HEK293 (cell line): ENCODE measurements around the gene TIGD2.

Experiments used
- CTCF ChIA-PET: fragments of 350-600 bp; formaldehyde crosslinking; extraction: SDS; loops from one replicate; lab custom pipeline; 2021; ENCODE audit warnings: antibody characterized with exemption; lab: Yijun Ruan, JAX
- POLR2A ChIA-PET: fragments of 300-600 bp; formaldehyde crosslinking; extraction: SDS; loops from one replicate; lab custom pipeline; 2020; ENCODE audit warnings: antibody characterized with exemption, inconsistent platforms; lab: Yijun Ruan, JAX
- H3K27ac ChIP-seq: fragments of 200-500 bp; sonication (Bioruptor generic); 2 replicates; pipeline ENCODE4 v1.5.1; 2014; ENCODE audit warnings: low read depth, low read length, control low read depth, inconsistent platforms; ENCODE audit errors: extremely low read depth
- H3K36me3 ChIP-seq, 2 experiments: fragments of 200-500 bp in 1 of 2; sonication (Bioruptor generic) in 1 of 2; 1 replicate in 1 of 2; 2 replicates in 1 of 2; pipeline ENCODE4 v1.5.1; 2014 to 2017; ENCODE audit warnings: inconsistent platforms in 2 of 2, low read length in 2 of 2; ENCODE audit not compliant: control insufficient read depth in 2 of 2, insufficient read depth in 1 of 2
- H3K4me1 ChIP-seq: fragments of 200-500 bp; sonication (Bioruptor generic); 2 replicates; pipeline ENCODE4 v1.5.1; 2014; ENCODE audit warnings: mild to moderate bottlenecking, low read length, inconsistent platforms; ENCODE audit not compliant: control insufficient read depth, insufficient read depth
- H3K4me3 ChIP-seq: 2 replicates; pipeline ENCODE4 v1.5.1; 2011; ENCODE audit warnings: low read depth, mild to moderate bottlenecking, control low read depth, low read length, moderate library complexity
- H3K9me3 ChIP-seq: fragments of 200-500 bp; sonication (Bioruptor generic); 2 replicates; pipeline ENCODE4 v1.5.1; 2014; ENCODE audit warnings: low read depth, low read length, inconsistent platforms; ENCODE audit not compliant: control insufficient read depth, insufficient read depth
- GLIS1 ChIP-seq: fragments of 450-650 bp; formaldehyde crosslinking; IDR thresholded peaks from 2 replicates; pipeline ENCODE4 v1.5.1; 2016; ENCODE audit warnings: missing biosample characterization, missing genetic modification characterization
- HOXD13 ChIP-seq: sonication (generic); formaldehyde crosslinking; IDR thresholded peaks from 2 replicates; pipeline ENCODE4 v1.8.0; 2022; ENCODE audit warnings: missing genetic modification reagents, borderline replicate concordance
- INSM2 ChIP-seq: fragments of 450-650 bp; formaldehyde crosslinking; IDR thresholded peaks from 2 replicates; pipeline ENCODE4 v1.5.1; 2016; ENCODE audit warnings: missing biosample characterization, missing genetic modification characterization
- KLF7 ChIP-seq: fragments of 450-650 bp; formaldehyde crosslinking; IDR thresholded peaks from 2 replicates; pipeline ENCODE4 v1.5.1; 2016; ENCODE audit warnings: missing biosample characterization, missing genetic modification characterization, borderline replicate concordance
- MYNN ChIP-seq: fragments of 450-650 bp; formaldehyde crosslinking; IDR thresholded peaks from 2 replicates; pipeline ENCODE4 v1.5.1; 2016; ENCODE audit warnings: missing biosample characterization, missing genetic modification characterization, borderline replicate concordance
- MZF1 ChIP-seq: fragments of 450-650 bp; formaldehyde crosslinking; IDR thresholded peaks from 2 replicates; pipeline ENCODE4 v1.5.1; 2017; ENCODE audit warnings: missing biosample characterization, missing genetic modification characterization, borderline replicate concordance
- OSR2 ChIP-seq: fragments of 450-650 bp; formaldehyde crosslinking; IDR thresholded peaks from 2 replicates; pipeline ENCODE4 v1.5.1; 2016; ENCODE audit warnings: missing biosample characterization, missing genetic modification characterization
- REPIN1 ChIP-seq: fragments of 450-650 bp; formaldehyde crosslinking; IDR thresholded peaks from 2 replicates; pipeline ENCODE4 v1.5.1; 2017; ENCODE audit warnings: missing biosample characterization, missing genetic modification characterization, low read depth
- TCF7L2 ChIP-seq: IDR thresholded peaks from 2 replicates; pipeline ENCODE4 v1.6.1; 2011; ENCODE audit warnings: low read depth, mild to moderate bottlenecking, inconsistent platforms, low read length, moderate library complexity, borderline replicate concordance
- ZBTB10 ChIP-seq: fragments of 450-650 bp; formaldehyde crosslinking; IDR thresholded peaks from 2 replicates; pipeline ENCODE4 v1.5.1; 2016; ENCODE audit warnings: missing biosample characterization, missing genetic modification characterization
- ZFHX2 ChIP-seq: fragments of 450-650 bp; formaldehyde crosslinking; conservative IDR thresholded peaks from 2 replicates; pipeline ENCODE4 v1.5.1; 2016; ENCODE audit warnings: missing biosample characterization, missing genetic modification characterization
- ZNF10 ChIP-seq: fragments of 450-650 bp; formaldehyde crosslinking; IDR thresholded peaks from 2 replicates; pipeline ENCODE4 v1.5.1; 2017; ENCODE audit warnings: missing biosample characterization, missing genetic modification characterization
- ZNF112 ChIP-seq: fragments of 450-650 bp; formaldehyde crosslinking; IDR thresholded peaks from 2 replicates; pipeline ENCODE4 v1.5.0; 2017; ENCODE audit warnings: missing biosample characterization, missing genetic modification characterization
- ZNF133 ChIP-seq: fragments of 450-650 bp; formaldehyde crosslinking; IDR thresholded peaks from 2 replicates; pipeline ENCODE4 v1.5.1; 2016; ENCODE audit warnings: missing biosample characterization, missing genetic modification characterization
- ZNF16 ChIP-seq: fragments of 450-650 bp; formaldehyde crosslinking; IDR thresholded peaks from 2 replicates; pipeline ENCODE4 v1.5.1; 2016; ENCODE audit warnings: low read depth, missing biosample characterization, missing genetic modification characterization
- ZNF184 ChIP-seq: fragments of 450-650 bp; IDR thresholded peaks from 2 replicates; pipeline ENCODE4 v1.5.1; 2018; ENCODE audit warnings: missing biosample characterization, mild to moderate bottlenecking, missing genetic modification characterization
- ZNF292 ChIP-seq: fragments of 450-650 bp; formaldehyde crosslinking; IDR thresholded peaks from 2 replicates; pipeline ENCODE4 v1.5.1; 2016; ENCODE audit warnings: low read depth, missing biosample characterization, missing genetic modification characterization, borderline replicate concordance
- ZNF350 ChIP-seq: fragments of 450-650 bp; formaldehyde crosslinking; IDR thresholded peaks from 2 replicates; pipeline ENCODE4 v1.5.0; 2017; ENCODE audit warnings: missing biosample characterization, mild to moderate bottlenecking, missing genetic modification characterization
- ZNF416 ChIP-seq: fragments of 450-650 bp; formaldehyde crosslinking; IDR thresholded peaks from 2 replicates; pipeline ENCODE4 v1.5.1; 2016; ENCODE audit warnings: missing biosample characterization, missing genetic modification characterization
- ZNF670 ChIP-seq: fragments of 450-650 bp; formaldehyde crosslinking; IDR thresholded peaks from 2 replicates; pipeline ENCODE4 v1.5.1; 2016; ENCODE audit warnings: missing biosample characterization, missing genetic modification characterization, low read depth
- ZNF677 ChIP-seq: fragments of 450-650 bp; IDR thresholded peaks from 2 replicates; pipeline ENCODE4 v1.5.0; 2018; ENCODE audit warnings: missing biosample characterization, mild to moderate bottlenecking, missing genetic modification characterization, moderate library complexity
- ZNF692 ChIP-seq: fragments of 450-650 bp; formaldehyde crosslinking; IDR thresholded peaks from 2 replicates; pipeline ENCODE4 v1.5.1; 2016; ENCODE audit warnings: missing biosample characterization, missing genetic modification characterization
- ZNF830 ChIP-seq: fragments of 450-650 bp; IDR thresholded peaks from 2 replicates; pipeline ENCODE4 v1.5.0; 2018; ENCODE audit warnings: missing biosample characterization, missing genetic modification characterization, low read depth, mild to moderate bottlenecking, moderate library complexity
- ZSCAN30 ChIP-seq: fragments of 450-650 bp; IDR thresholded peaks from 2 replicates; pipeline ENCODE4 v1.5.1; 2018; ENCODE audit warnings: missing biosample characterization, mild to moderate bottlenecking, missing genetic modification characterization, moderate library complexity
- TF ChIP-seq, protein P1 (sequence below): fragments of 450-650 bp; IDR thresholded peaks from 2 replicates; pipeline ENCODE4 v1.5.1; 2018; ENCODE audit warnings: missing biosample characterization, missing genetic modification characterization

Gene TIGD2

GRCh38 chr4:89140168-89140759, 28.9 kb downstream of the TIGD2 start:
- no peaks in the 10 kb centered on the region for H3K9me3 ChIP-seq
- TF ChIP-seq INSM2, result no peak
- TF ChIP-seq ZNF10, result no peak
- TF ChIP-seq HOXD13 (CRISPR knock-in tag), result no peak
- TF ChIP-seq ZNF112, result no peak
- no peak for TF ChIP-seq ZNF830 (tag by site-specific recombination)
- TF ChIP-seq ZSCAN30 (tag by site-specific recombination), result no peak
- no peak for TF ChIP-seq ZNF670 (tag by site-specific recombination)
- TF ChIP-seq TCF7L2, result no peak
- TF ChIP-seq, protein P1, sequence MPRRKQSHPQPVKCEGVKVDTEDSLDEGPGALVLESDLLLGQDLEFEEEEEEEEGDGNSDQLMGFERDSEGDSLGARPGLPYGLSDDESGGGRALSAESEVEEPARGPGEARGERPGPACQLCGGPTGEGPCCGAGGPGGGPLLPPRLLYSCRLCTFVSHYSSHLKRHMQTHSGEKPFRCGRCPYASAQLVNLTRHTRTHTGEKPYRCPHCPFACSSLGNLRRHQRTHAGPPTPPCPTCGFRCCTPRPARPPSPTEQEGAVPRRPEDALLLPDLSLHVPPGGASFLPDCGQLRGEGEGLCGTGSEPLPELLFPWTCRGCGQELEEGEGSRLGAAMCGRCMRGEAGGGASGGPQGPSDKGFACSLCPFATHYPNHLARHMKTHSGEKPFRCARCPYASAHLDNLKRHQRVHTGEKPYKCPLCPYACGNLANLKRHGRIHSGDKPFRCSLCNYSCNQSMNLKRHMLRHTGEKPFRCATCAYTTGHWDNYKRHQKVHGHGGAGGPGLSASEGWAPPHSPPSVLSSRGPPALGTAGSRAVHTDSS, result no peak
- TF ChIP-seq ZBTB10 (tag by site-specific recombination), result no peak
- TF ChIP-seq KLF7 (tag by site-specific recombination), result no peak
- no peak for TF ChIP-seq ZNF350 (tag by site-specific recombination)
- H3K4me1 ChIP-seq, result no peaks in the 10 kb centered on the region
- H3K4me3 ChIP-seq, result no peak overlapping the region
- CTCF ChIA-PET, result no interaction called here
- H3K36me3 ChIP-seq, result no peaks in the 10 kb centered on the region
- no peak overlapping the region for H3K27ac ChIP-seq
- POLR2A ChIA-PET, result no interaction called here

GRCh38 chr4:89142691-89143669, 31.6 kb downstream of the TIGD2 start:
- ChIA-PET POLR2A (no interaction called here), CTCF (interaction anchor here (0.6 to 0.7 kb wide), 2 partner anchors 108 to 179 kb away, joined by 3 to 4 read pairs; no protein-coding TSS in a partner anchor)
- H3K36me3 ChIP-seq, result no peaks in the 10 kb centered on the region
- no peak overlapping the region for H3K27ac ChIP-seq
- H3K9me3 ChIP-seq, result no peaks in the 10 kb centered on the region
- no peaks in the 10 kb centered on the region for H3K4me1 ChIP-seq
- H3K4me3 ChIP-seq, result no peak overlapping the region
- no peak for TF ChIP-seq REPIN1 (tag by site-specific recombination)
- TF ChIP-seq ZNF350 (tag by site-specific recombination), result no peak
- TF ChIP-seq ZNF16 (tag by site-specific recombination), result no peak
- no peak for TF ChIP-seq ZNF416 (tag by site-specific recombination)
- TF ChIP-seq GLIS1 (tag by site-specific recombination), result no peak
- no peak for TF ChIP-seq MZF1
- no peak for TF ChIP-seq ZNF692
- TF ChIP-seq MYNN (tag by site-specific recombination), result no peak
- no peak for TF ChIP-seq ZNF133
- no peak for TF ChIP-seq ZFHX2 (tag by site-specific recombination)
- no peak for TF ChIP-seq ZNF292
- TF ChIP-seq OSR2, result no peak
- no peak for TF ChIP-seq ZNF184 (tag by site-specific recombination)
- TF ChIP-seq ZNF677, result no peak
